Measurements from ENCODE around the gene ZNF691.

ZNF691 gene

DNA sequence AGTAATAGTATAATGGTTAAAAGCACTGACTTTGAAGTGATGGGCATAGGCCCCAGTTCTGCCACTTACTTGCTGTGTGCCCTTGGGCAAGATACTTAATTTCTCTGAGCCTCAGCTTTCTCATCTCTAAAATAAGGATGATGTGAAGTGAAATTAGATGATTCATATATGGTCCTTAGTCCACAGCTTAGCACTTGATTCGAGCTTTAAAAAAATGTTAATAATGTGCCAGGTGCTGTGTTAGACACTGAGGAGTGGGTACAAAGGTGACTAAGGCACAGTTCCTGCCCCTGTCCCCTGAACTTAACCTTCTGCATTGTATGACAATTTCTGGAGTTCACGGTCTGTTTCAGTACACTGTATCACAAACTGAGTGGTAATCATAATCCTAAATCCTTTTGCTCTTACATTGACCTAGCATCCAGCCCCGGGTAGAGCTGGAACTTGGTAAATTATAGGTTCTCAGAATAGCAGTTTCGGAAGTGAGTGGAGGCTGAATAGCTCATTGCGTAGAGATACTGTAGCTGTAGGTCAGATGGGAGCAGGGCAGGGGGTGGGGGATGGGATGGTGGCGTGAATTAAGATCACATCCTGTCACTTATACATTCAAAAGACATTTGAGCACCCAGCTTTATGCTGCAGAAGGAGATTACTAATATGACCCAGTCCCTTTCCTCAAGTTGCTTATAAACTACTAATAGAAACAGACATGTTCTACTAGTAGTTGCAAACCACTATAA is 1.5 kb downstream of the ZNF691 start:
- Histone ChIP-seq H3K4me2 (ENCODE audit: low read depth, low read length, poor library complexity, severe bottlenecking) (peak overlapping the region; percentile 75), H3K79me2 (ENCODE audit: insufficient read depth, low read length) (peaks cover 20% of the 10 kb centered on the region), H3K9me2 (replicated peaks; ENCODE audit: insufficient read depth, low read length) (no peaks in the 10 kb centered on the region), H3K27me3 (ENCODE audit: low read length) (no peaks in the 10 kb centered on the region), H4K20me1 (ENCODE audit: low read depth, low read length) (no peaks in the 10 kb centered on the region), H3K4me3 (ENCODE audit: insufficient read depth, low read length, poor library complexity, severe bottlenecking) (peak overlapping the region; percentile 97), H3F3A (ENCODE audit: insufficient read depth) (no peaks in the 10 kb centered on the region), H3K36me3 (ENCODE audit: low read length) (no peaks in the 10 kb centered on the region; the same call in 1 of the 2 replicates), H3K9me3 (ENCODE audit: insufficient read depth, low read length) (no peaks in the 10 kb centered on the region), H3K27ac (ENCODE audit: low read depth, low read length) (peak overlapping the region; percentile 41; the same call in 1 of the 2 replicates), H2AFZ (ENCODE audit: low read depth, low read length, severe bottlenecking) (no peak overlapping the region), H3K9ac (ENCODE audit: low read length) (peak overlapping the region; percentile 87)
- TF ChIP-seq, protein P1, sequence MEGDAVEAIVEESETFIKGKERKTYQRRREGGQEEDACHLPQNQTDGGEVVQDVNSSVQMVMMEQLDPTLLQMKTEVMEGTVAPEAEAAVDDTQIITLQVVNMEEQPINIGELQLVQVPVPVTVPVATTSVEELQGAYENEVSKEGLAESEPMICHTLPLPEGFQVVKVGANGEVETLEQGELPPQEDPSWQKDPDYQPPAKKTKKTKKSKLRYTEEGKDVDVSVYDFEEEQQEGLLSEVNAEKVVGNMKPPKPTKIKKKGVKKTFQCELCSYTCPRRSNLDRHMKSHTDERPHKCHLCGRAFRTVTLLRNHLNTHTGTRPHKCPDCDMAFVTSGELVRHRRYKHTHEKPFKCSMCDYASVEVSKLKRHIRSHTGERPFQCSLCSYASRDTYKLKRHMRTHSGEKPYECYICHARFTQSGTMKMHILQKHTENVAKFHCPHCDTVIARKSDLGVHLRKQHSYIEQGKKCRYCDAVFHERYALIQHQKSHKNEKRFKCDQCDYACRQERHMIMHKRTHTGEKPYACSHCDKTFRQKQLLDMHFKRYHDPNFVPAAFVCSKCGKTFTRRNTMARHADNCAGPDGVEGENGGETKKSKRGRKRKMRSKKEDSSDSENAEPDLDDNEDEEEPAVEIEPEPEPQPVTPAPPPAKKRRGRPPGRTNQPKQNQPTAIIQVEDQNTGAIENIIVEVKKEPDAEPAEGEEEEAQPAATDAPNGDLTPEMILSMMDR (IDR thresholded peaks at IDR 0.05; ENCODE audit: insufficient read depth, low read length, poor library complexity, severe bottlenecking): no peak
- no peak for TF ChIP-seq EZH2phosphoT487 (conservative IDR thresholded peaks at IDR 0.05; ENCODE audit: low read length)

DNA sequence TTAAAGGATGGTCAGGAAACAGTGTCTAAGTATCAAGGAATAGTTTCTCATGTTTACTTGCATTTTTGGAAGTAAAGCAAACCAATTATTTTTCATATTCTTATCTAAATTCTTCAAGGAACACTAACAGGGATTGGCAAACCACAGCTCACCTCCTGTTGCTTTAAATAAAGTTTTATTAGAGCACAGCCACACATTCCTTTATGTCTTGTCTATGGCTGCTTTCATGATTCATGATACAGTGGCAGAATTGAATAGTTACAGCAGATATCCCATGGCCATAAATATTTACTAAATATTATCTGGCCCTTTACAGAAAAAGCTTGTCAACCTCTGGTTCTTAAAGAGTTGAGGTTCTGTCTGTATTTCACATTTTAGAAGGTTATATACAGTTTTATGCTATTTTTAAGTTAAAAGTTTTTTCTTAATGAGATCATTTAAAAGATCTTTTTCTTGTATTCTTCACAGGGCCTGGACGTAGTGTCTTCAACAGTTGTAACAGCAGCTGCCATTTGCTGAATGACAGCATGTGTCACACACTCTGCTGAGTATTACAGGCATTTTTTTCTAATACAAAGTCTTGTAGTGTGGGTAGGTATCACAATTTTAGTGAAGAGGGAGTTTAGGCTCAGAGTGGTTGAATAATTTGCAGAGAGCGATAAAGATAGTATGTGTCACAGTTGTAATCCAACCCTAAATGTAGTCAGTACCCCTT is 2.6 kb downstream of the ZNF691 start:
- H3K27me3 ChIP-seq (ENCODE audit: low read length): no peaks in the 10 kb centered on the region
- TF ChIP-seq, protein P1 (IDR thresholded peaks at IDR 0.05; ENCODE audit: insufficient read depth, low read length, poor library complexity, severe bottlenecking): no peak
- no peak for TF ChIP-seq EZH2phosphoT487 (conservative IDR thresholded peaks at IDR 0.05; ENCODE audit: low read length)
- H3F3A ChIP-seq (ENCODE audit: insufficient read depth): no peaks in the 10 kb centered on the region
- H3K9ac ChIP-seq (ENCODE audit: low read length): no peak overlapping the region
- H3K9me3 ChIP-seq (ENCODE audit: insufficient read depth, low read length): no peaks in the 10 kb centered on the region
- no peaks in the 10 kb centered on the region for H3K9me2 ChIP-seq (replicated peaks; ENCODE audit: insufficient read depth, low read length)
- peak overlapping the region; percentile 75 for H3K4me2 ChIP-seq (ENCODE audit: low read depth, low read length, poor library complexity, severe bottlenecking)
- H3K27ac ChIP-seq (ENCODE audit: low read depth, low read length): no peak overlapping the region
- H3K4me3 ChIP-seq (ENCODE audit: insufficient read depth, low read length, poor library complexity, severe bottlenecking): no peak overlapping the region
- H4K20me1 ChIP-seq (ENCODE audit: low read depth, low read length): no peaks in the 10 kb centered on the region
- H2AFZ ChIP-seq (ENCODE audit: low read depth, low read length, severe bottlenecking): no peak overlapping the region
- H3K79me2 ChIP-seq (ENCODE audit: insufficient read depth, low read length): peaks cover 20% of the 10 kb centered on the region
- H3K36me3 ChIP-seq (ENCODE audit: low read length): no peaks in the 10 kb centered on the region; the same call in 1 of the 2 replicates

DNA sequence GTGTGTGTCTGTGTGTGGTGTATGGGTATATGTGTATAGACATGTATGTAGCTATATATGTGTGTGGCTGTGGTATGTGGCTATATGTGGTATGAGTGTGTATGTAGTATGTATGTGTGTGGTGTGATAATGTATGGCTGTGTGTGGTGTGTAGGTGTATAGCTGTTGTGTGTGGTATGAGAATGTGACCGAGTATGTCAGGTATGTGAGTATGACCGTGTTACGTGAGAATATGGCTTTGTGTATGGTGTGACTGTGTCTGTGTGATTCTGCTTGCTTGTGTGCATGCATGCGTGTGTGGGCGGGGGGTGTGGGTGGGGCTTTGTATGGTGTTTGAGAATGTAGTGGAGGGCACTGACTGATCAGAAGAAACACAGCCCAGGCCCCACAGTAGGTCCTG is 3.5 kb downstream of the ZNF691 start:
- H3K4me2 ChIP-seq (ENCODE audit: low read depth, low read length, poor library complexity, severe bottlenecking): no peak overlapping the region
- no peak for TF ChIP-seq EZH2phosphoT487 (conservative IDR thresholded peaks at IDR 0.05; ENCODE audit: low read length)
- TF ChIP-seq, protein P1 (IDR thresholded peaks at IDR 0.05; ENCODE audit: insufficient read depth, low read length, poor library complexity, severe bottlenecking): no peak

More for the DNA sequence above, 3.5 kb downstream of the ZNF691 start:
- Histone ChIP-seq H2AFZ (ENCODE audit: low read depth, low read length, severe bottlenecking) (no peak overlapping the region), H3F3A (ENCODE audit: insufficient read depth) (no peaks in the 10 kb centered on the region), H3K27ac (ENCODE audit: low read depth, low read length) (no peak overlapping the region), H3K79me2 (ENCODE audit: insufficient read depth, low read length) (peaks cover 20% of the 10 kb centered on the region), H3K9ac (ENCODE audit: low read length) (no peak overlapping the region), H3K27me3 (ENCODE audit: low read length) (no peaks in the 10 kb centered on the region), H3K4me3 (ENCODE audit: insufficient read depth, low read length, poor library complexity, severe bottlenecking) (no peak overlapping the region), H4K20me1 (ENCODE audit: low read depth, low read length) (no peaks in the 10 kb centered on the region), H3K9me3 (ENCODE audit: insufficient read depth, low read length) (no peaks in the 10 kb centered on the region), H3K9me2 (replicated peaks; ENCODE audit: insufficient read depth, low read length) (no peaks in the 10 kb centered on the region), H3K36me3 (ENCODE audit: low read length) (no peaks in the 10 kb centered on the region; the same call in 1 of the 2 replicates)
